Aorta (tissue), 5 donors: ENCODE results near the gene SCN2B. TPM values are rescaled to one million over a fixed set of nuclear protein-coding genes. Genes with fewer than 3 reads are reported as not detected.

Experiments
- ATAC-seq: fragments of 200-7000 bp; cut with Tn5 transposase; one replicate; pipeline ENCODE4 v1.9.1; 2022; ENCODE audit warnings: moderate library complexity; ENCODE audit not compliant: low FRiP score
- DNase-seq, 2 donors: peaks; one replicate each; pipeline ENCODE4 v3.0.0-alpha.2; 2020
- H3K27ac ChIP-seq, 2 donors: one replicate each; pipeline ENCODE4 v1.5.1; 2013; ENCODE audit warnings: low read length in 2 of 2, mild to moderate bottlenecking in 2 of 2, moderate library complexity in 2 of 2, control low read depth in 1 of 2, inconsistent platforms in 1 of 2, low read depth in 1 of 2
- H3K27me3 ChIP-seq, 2 donors: one replicate each; pipeline ENCODE4 v1.6.1; 2013; ENCODE audit warnings: control low read depth in 1 of 2, low read length in 1 of 2, mild to moderate bottlenecking in 1 of 2, moderate library complexity in 1 of 2; ENCODE audit not compliant: insufficient read depth in 2 of 2, control insufficient read depth in 1 of 2
- H3K36me3 ChIP-seq, 2 donors: one replicate each; pipeline ENCODE4 v1.6.1; 2013; ENCODE audit warnings: control low read depth in 1 of 2, low read length in 1 of 2, mild to moderate bottlenecking in 1 of 2; ENCODE audit not compliant: insufficient read depth in 2 of 2, control insufficient read depth in 1 of 2
- H3K4me1 ChIP-seq, 2 donors: one replicate each; pipeline ENCODE4 v1.6.1; 2013; ENCODE audit warnings: low read length in 2 of 2, control low read depth in 1 of 2, mild to moderate bottlenecking in 1 of 2, moderate library complexity in 1 of 2; ENCODE audit not compliant: insufficient read depth in 2 of 2, control insufficient read depth in 1 of 2
- H3K4me3 ChIP-seq, 2 donors: one replicate each; pipeline ENCODE4 v1.5.1; 2013; ENCODE audit warnings: low read length in 2 of 2, control low read depth in 1 of 2, mild to moderate bottlenecking in 1 of 2
- H3K9me3 ChIP-seq: one replicate; pipeline ENCODE4 v1.6.1; 2013; ENCODE audit warnings: mild to moderate bottlenecking, low read length; ENCODE audit not compliant: control insufficient read depth
- WGBS, 2 donors: extraction: QIAGEN DNeasy Blood & Tissue Kit; methylation state at CpG; one replicate each; pipeline ENCODE4 v1.1.7; 2013; 5-methylcytosine and 5-hydroxymethylcytosine counted together
- intact Hi-C, 2 donors: fragments of 100-400 bp; cut with DNase I; formaldehyde crosslinking; loops; one replicate each; pipeline versions ENCODE4 v1.14.2 to v1.15.0; 2022
- polyA plus RNA-seq, 2 donors: library from polyadenylated mRNA; stranded (reverse); fragments of 200-250 nt; gene quantifications; one replicate each; pipeline ENCODE4 v1.2.3, GENCODE V29; 2013
- total RNA-seq, 2 donors: library from RNA; stranded (reverse); fragmentation: NEBNext Ultra II Directional; extraction: Animal tissue kit (Norgen Biotek cat#: 25700); gene quantifications; one replicate each; pipeline ENCODE4 v1.2.1, GENCODE V29; 2021
- donor health status: healthy with polysubstance abuse.
- donor health status: Bipolar disorder and iron deficiency.
- donor health status: DM: no; HTN: no; CAD: no.
- donor health status: DM: no; HTN: no; CAD: no.
- donor health status: DM: yes; HTN: yes; CAD: no.

The SCN2B gene
- total and polyA plus RNA-seq, 4 donors = 0.78 TPM; not detected in 3

GRCh38 chr11:118142081-118142480, 34.4 kb downstream of the SCN2B start:
- intact Hi-C loops = loop anchor here in 1 of 2 donors (10.0 kb wide), 1 partner anchor 213 kb away; the partner anchor contains the start of gene UBE4A
- H3K4me1 ChIP-seq = no peaks in the 10 kb centered on the region
- H3K4me3 ChIP-seq = no peak overlapping the region
- 61 to 65% methylated on average over 2 of the region's 2 CpGs for WGBS, 2 donors
- ATAC-seq = no peak
- no peak overlapping the region for H3K27ac ChIP-seq
- no peaks in the 10 kb centered on the region for H3K36me3 ChIP-seq
- H3K9me3 ChIP-seq = no peaks in the 10 kb centered on the region
- DNase-seq = peak in 1 of 2 donors; percentile 26
- H3K27me3 ChIP-seq = no peaks in the 10 kb centered on the region

DNA sequence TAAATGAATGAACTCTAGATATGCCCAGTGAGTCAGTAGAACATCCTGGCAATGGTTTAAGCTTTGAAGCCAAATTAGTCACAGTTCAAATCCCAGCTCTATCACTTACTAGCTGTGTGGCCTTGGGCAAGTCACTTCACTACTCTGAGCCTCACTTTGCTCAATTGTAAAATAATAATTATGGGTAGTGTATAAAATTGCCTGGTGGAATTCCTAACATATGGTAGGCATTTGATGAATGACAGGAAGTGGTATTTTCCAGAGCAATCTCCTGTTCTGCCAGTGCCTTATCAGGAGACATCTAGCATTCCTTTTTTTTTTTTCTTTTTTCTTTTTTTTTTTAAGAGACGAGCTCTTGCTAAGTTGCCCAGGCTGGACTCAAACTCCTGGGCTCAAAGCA, 36.9 kb downstream of the SCN2B start:
- Histone ChIP-seq H3K9me3 (no peaks in the 10 kb centered on the region), H3K27ac (no peak overlapping the region), H3K4me3 (no peak overlapping the region), H3K27me3 (no peaks in the 10 kb centered on the region), H3K36me3 (no peaks in the 10 kb centered on the region), H3K4me1 (no peaks in the 10 kb centered on the region)
- 0 to 10% methylated on average over 1 of the region's 1 CpG for WGBS, 2 donors
- DNase-seq (no peak), ATAC-seq (no peak)
- intact Hi-C loops = no loop called here

DNA sequence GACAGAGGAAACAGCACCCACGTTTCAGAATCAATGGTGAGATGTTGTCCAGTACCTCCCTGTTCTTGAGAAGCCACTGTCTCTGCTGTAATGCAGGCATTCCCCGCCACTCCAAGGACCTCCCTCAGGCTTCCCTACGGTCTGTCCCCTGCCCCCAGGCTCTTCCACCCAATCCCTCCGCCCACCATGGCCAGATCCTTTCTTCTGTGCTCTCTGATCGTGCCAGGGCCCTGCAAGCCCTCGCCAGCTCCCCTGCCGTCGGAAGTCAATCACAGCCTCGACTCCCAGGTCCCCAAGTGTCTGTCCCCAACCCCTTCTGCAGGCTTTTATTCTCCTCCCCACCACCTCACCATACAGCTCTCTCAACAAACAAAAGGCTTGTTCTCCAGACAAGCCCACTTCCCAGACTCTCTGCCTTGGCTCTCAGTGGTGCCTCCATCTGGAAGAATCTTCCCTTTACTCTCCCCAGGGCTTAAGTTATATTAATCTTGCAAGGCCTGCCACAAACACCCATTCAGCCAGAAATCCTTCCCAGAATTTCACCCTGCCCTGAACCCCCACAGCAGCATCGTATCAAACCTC, 37.5 kb downstream of the SCN2B start:
- H3K27ac ChIP-seq = no peak overlapping the region
- H3K27me3 ChIP-seq = no peaks in the 10 kb centered on the region
- H3K4me1 ChIP-seq = no peaks in the 10 kb centered on the region
- 35 to 42% methylated on average over 7 to 10 of the region's 10 CpGs for WGBS, 2 donors
- intact Hi-C loops = no loop called here
- ATAC-seq (no peak), DNase-seq (peak in 1 of 2 donors; percentile 23)
- H3K4me3 ChIP-seq = no peak overlapping the region
- no peaks in the 10 kb centered on the region for H3K9me3 ChIP-seq
- no peaks in the 10 kb centered on the region for H3K36me3 ChIP-seq

DNA sequence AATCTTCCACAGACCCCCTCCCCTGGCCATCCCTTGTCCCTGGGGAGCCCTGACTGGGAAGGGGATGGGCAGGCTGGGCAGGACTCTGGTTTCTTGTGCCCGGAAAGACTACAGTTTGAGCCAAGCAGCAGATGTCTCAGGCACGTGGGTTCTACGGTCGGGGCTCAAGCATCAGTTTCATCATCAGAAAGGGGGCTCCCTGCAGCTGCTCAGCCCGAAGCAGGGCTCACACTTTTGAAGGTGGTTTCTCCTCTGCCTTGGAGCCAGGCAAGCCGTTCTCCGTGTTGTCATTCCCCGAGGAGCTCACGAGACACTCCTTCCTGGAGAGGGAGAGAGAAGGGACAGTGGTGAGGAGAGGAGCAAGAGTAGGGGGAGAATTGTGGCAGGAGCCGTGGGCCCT, 39.6 kb downstream of the SCN2B start:
- Histone ChIP-seq H3K27me3 (no peaks in the 10 kb centered on the region), H3K27ac (no peak overlapping the region), H3K36me3 (no peaks in the 10 kb centered on the region), H3K9me3 (no peaks in the 10 kb centered on the region), H3K4me1 (no peaks in the 10 kb centered on the region), H3K4me3 (no peak overlapping the region)
- DNase-seq (peak in 1 of 2 donors; percentile 30), ATAC-seq (no peak)
- 57 to 58% methylated on average over 10 of the region's 10 CpGs for WGBS, 2 donors
- intact Hi-C loops = no loop called here

GRCh38 chr11:118136341-118136740, 40.1 kb downstream of the SCN2B start:
- Histone ChIP-seq H3K36me3 (no peaks in the 10 kb centered on the region), H3K9me3 (no peaks in the 10 kb centered on the region), H3K4me3 (no peak overlapping the region), H3K4me1 (no peaks in the 10 kb centered on the region), H3K27ac (no peak overlapping the region), H3K27me3 (no peaks in the 10 kb centered on the region)
- no peak for ATAC-seq
- DNase-seq = no peak
- intact Hi-C loops = no loop called here
- WGBS, 2 donors = 74 to 75% methylated on average over 2 of the region's 2 CpGs

- intact Hi-C loops = no loop called here
- DNase-seq (no peak), ATAC-seq (no peak)
- Histone ChIP-seq H3K4me1 (no peaks in the 10 kb centered on the region), H3K9me3 (no peaks in the 10 kb centered on the region), H3K36me3 (no peaks in the 10 kb centered on the region), H3K27me3 (no peaks in the 10 kb centered on the region), H3K4me3 (no peak overlapping the region), H3K27ac (no peak overlapping the region)
- 70 to 78% methylated on average over 5 of the region's 5 CpGs for WGBS, 2 donors
Measured at GRCh38 chr11:118135796-118136165, 40.7 kb downstream of the SCN2B start.

- DNase-seq = no peak
- Histone ChIP-seq H3K36me3 (no peaks in the 10 kb centered on the region), H3K9me3 (no peaks in the 10 kb centered on the region), H3K4me3 (no peak overlapping the region), H3K4me1 (no peaks in the 10 kb centered on the region), H3K27me3 (no peaks in the 10 kb centered on the region), H3K27ac (no peak overlapping the region)
- ATAC-seq = no peak
- WGBS, 2 donors = 65 to 70% methylated on average over 7 of the region's 7 CpGs
- intact Hi-C loops = no loop called here
Measured at GRCh38 chr11:118135051-118135795, 41.2 kb downstream of the SCN2B start.

DNA sequence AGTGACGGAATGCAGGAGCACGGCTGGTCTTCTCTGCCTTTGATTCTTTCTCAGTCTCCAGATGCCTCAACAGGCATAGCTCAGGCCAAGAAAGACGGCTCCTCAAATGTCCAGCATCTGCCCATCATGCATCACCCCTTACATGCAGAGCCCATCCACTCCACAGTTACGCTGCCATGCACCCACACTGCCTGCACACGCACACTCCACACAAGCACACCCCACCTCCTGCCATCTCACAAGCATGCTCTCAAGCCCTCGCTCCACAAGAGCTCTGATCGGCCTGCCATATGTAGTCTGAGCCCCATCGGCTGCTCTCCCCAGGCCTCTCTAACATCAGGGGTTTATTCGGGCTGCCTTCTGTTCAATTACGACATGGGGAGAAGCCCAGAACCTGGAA, 42.6 kb downstream of the SCN2B start:
- no peaks in the 10 kb centered on the region for H3K36me3 ChIP-seq
- H3K4me3 ChIP-seq = no peak overlapping the region
- no peak for ATAC-seq
- DNase-seq = no peak
- H3K27ac ChIP-seq = no peak overlapping the region
- no peaks in the 10 kb centered on the region for H3K27me3 ChIP-seq
- intact Hi-C loops = no loop called here
- no peaks in the 10 kb centered on the region for H3K9me3 ChIP-seq
- H3K4me1 ChIP-seq = no peaks in the 10 kb centered on the region
- WGBS, 2 donors = 78 to 81% methylated on average over 10 of the region's 10 CpGs
